LNCAP (cell line): ENCODE measurements around the gene ARHGAP10.

ENCODE experiments used
- CTCF ChIP-seq: fragments of 450-650 bp; IDR thresholded peaks from 2 replicates; pipeline ENCODE4 v1.5.1; 2017; ENCODE audit warnings: mild to moderate bottlenecking

ARHGAP10 gene

GRCh38 chr4:147696866-147697265 lies 35.0 kb upstream of the ARHGAP10 start:
- no peak for TF ChIP-seq CTCF

DNA sequence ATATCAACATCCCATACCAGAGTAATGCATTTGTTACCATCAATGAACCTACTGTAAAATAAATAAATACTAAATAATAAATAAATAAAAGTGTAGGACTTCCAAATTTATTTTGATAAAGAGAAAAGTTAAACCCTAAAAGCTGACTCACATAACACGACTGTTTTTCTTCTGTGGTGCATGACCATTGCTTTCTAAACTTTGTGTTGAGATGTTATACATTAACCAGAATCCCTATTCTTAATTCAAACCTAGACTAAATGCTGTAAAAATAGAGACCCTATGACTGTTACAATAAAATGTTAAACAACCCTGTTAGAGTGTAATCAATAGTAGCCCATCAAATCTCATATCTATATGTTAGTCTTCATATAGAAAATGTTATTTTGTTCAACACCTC lies 27.0 kb upstream of the ARHGAP10 start:
- no peak for TF ChIP-seq CTCF

DNA sequence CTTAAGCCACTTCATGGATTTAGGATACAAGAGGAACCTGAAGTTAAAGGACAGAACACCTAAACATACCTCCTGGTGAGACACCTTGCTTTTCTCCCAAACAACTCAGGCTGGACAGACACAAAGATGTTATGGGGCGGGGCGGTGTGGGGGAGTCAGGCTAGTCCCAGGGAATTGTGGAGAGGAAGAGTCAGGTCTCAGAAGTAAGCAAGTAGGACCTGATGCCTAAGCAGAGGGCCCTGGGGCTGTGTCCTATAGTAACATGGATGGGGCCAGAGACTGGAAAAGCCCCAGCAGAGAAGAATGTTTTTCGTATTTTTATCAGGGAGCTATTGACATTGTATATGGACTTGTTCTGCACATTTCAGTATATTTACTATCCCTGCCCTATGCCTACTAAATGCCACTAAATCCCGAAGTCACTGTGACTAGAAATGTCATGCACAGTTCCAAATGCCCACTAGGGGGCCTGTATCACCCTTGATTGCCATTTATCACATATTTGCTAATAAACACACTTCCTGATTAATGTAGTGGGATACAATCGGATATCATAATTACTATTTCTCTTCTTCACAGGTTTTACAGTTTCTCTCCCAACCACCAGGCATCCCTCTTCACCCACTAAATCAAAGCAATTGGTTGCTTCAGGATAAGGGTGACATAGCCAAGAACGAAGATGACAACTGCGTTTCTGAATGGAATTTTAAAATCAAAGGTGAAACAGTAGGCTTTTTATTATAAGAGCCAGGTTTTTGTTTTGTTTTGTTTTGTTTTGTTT lies 23.8 kb upstream of the ARHGAP10 start:
- peak; percentile 82 for TF ChIP-seq CTCF

- TF ChIP-seq CTCF = no peak
Measured at GRCh38 chr4:147709999-147710398, 21.9 kb upstream of the ARHGAP10 start.

- TF ChIP-seq CTCF = no peak
Measured at GRCh38 chr4:147714575-147715401, 17.1 kb upstream of the ARHGAP10 start.

DNA sequence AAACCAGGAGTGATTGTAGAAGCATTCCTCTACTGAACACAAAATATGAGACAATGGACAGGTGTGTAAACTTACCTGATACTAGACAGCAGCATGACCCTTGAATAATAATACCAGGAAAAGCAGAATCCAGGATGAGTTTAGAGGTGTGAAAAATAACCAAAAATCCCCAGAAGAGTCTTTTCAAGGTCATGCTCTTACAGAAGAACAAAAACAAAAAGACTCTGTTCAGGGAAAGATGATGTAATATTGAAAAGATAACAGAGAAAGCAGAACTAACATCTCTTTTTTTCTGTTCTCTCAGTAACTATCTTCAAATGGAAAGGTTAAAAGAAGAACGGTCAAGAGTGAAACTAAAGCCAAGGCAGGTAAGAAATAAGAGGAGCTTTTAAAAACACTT lies 14.0 kb upstream of the ARHGAP10 start:
- no peak for TF ChIP-seq CTCF

GRCh38 chr4:147723326-147723725 lies 8.6 kb upstream of the ARHGAP10 start:
- no peak for TF ChIP-seq CTCF
